Fibroblast of lung (primary cell): ENCODE results near the gene BCAS3. TPM values are rescaled to one million over a fixed set of nuclear protein-coding genes. Genes with fewer than 3 reads are reported as not detected.

Experiments used
- DNase-seq, 2 donors: peaks; one replicate each; pipeline versions ENCODE4 v3.0.0 to v3.0.0-alpha.2; 2010; ENCODE audit warnings: low read depth in 2 of 2
- H2AFZ ChIP-seq: 2 replicates; pipeline ENCODE4 v1.5.1; 2012; ENCODE audit warnings: low read length, control low read depth, inconsistent platforms
- H3K27ac ChIP-seq: 2 replicates; pipeline ENCODE4 v1.5.1; 2011; ENCODE audit warnings: low read length, control low read depth; ENCODE audit not compliant: insufficient read depth
- H3K27me3 ChIP-seq: 2 replicates; pipeline ENCODE4 v1.5.1; 2011; ENCODE audit warnings: mild to moderate bottlenecking, low read length; ENCODE audit not compliant: control insufficient read depth, insufficient read depth
- H3K36me3 ChIP-seq: 2 replicates; pipeline ENCODE4 v1.5.1; 2011; ENCODE audit warnings: low read length; ENCODE audit not compliant: control insufficient read depth, insufficient read depth
- H3K4me1 ChIP-seq: 2 replicates; pipeline ENCODE4 v1.5.1; 2011; ENCODE audit warnings: low read length; ENCODE audit not compliant: control insufficient read depth, insufficient read depth; ENCODE audit errors: extremely low read depth
- H3K4me2 ChIP-seq: 2 replicates; pipeline ENCODE4 v1.5.1; 2011; ENCODE audit warnings: low read length, control low read depth; ENCODE audit not compliant: insufficient read depth; ENCODE audit errors: extremely low read depth
- H3K4me3 ChIP-seq, 4 experiments: fragments of 200-600 bp in 1 of 4; sonication (generic) in 1 of 4; replicated peaks in 1 of 4; 2 replicates each; pipeline ENCODE4 v1.5.1; 2011 to 2016; ENCODE audit warnings: low read length in 4 of 4, low read depth in 3 of 4, mild to moderate bottlenecking in 3 of 4, control low read depth in 2 of 4, inconsistent platforms in 1 of 4, mixed read lengths in 1 of 4; ENCODE audit not compliant: insufficient read depth in 1 of 4; ENCODE audit errors: control extremely low read depth in 1 of 4
- H3K79me2 ChIP-seq: 2 replicates; pipeline ENCODE4 v1.5.1; 2012; ENCODE audit warnings: mild to moderate bottlenecking, low read length, inconsistent platforms; ENCODE audit not compliant: control insufficient read depth, insufficient read depth
- H3K9ac ChIP-seq: 2 replicates; pipeline ENCODE4 v1.5.1; 2011; ENCODE audit warnings: mild to moderate bottlenecking, low read length, control low read depth; ENCODE audit not compliant: insufficient read depth
- H3K9me3 ChIP-seq: 2 replicates; pipeline ENCODE4 v1.5.1; 2012; ENCODE audit warnings: low read depth, low read length; ENCODE audit not compliant: control insufficient read depth, insufficient read depth
- H4K20me1 ChIP-seq: 2 replicates; pipeline ENCODE4 v1.5.1; 2011; ENCODE audit warnings: low read length; ENCODE audit not compliant: control insufficient read depth, insufficient read depth; ENCODE audit errors: extremely low read depth
- CTCF ChIP-seq, 2 donors: IDR thresholded peaks in 1 of 2; conservative IDR thresholded peaks in 1 of 2; 1 replicate in 1 of 2; 2 replicates in 1 of 2; pipeline ENCODE4 v1.5.1; 2011 to 2012; ENCODE audit warnings: low read length in 2 of 2, control low read depth in 1 of 2, inconsistent platforms in 1 of 2, low read depth in 1 of 2, mild to moderate bottlenecking in 1 of 2
- EZH2 ChIP-seq: IDR thresholded peaks from 2 replicates; pipeline ENCODE4 v1.5.1; 2012; ENCODE audit warnings: low read length, control low read depth, mild to moderate bottlenecking; ENCODE audit errors: missing control alignments
- polyA plus RNA-seq, 2 donors: library from polyadenylated mRNA; depleted of rRNA in 1 of 2; stranded (reverse) in 1 of 2; unstranded in 1 of 2; fragments of >200 nt; gene quantifications; 2 replicates each; pipeline ENCODE4 v1.2.1, GENCODE V29; 2011 to 2012; ENCODE audit warnings: missing spikeins in 1 of 2
- total RNA-seq: library from RNA; depleted of rRNA; stranded (reverse); fragments of >200 nt; gene quantifications from 2 replicates; pipeline ENCODE4 v1.2.1, GENCODE V29; 2014

The BCAS3 gene
- total and polyA plus RNA-seq, 2 donors (not counting 1 experiment from before 2014, with no cell fraction given): 9.9 to 43.6 TPM

- Histone ChIP-seq H4K20me1 (no peaks in the 10 kb centered on the region), H3K79me2 (no peaks in the 10 kb centered on the region), H3K4me3 (no peak overlapping the region), H3K9ac (no peak overlapping the region), H3K9me3 (no peaks in the 10 kb centered on the region), H3K27me3 (no peaks in the 10 kb centered on the region), H3K4me1 (peaks cover 27% of the 10 kb centered on the region), H3K36me3 (no peaks in the 10 kb centered on the region), H3K27ac (no peak overlapping the region), H2AFZ (no peak overlapping the region), H3K4me2 (no peak overlapping the region)
- DNase-seq: no peak
- no peak for TF ChIP-seq CTCF (conservative IDR thresholded peaks at IDR 0.05 in 1 of 2, IDR thresholded peaks at IDR 0.05 in 1 of 2; ENCODE audit: low read depth in 1 of 2, low read length in 2 of 2)
- no peak for TF ChIP-seq EZH2
These were observed 605.4 kb downstream of the BCAS3 start for GRCh38 chr17:61283043-61283442.

GRCh38 chr17:61284174-61284573, 606.5 kb downstream of the BCAS3 start:
- DNase-seq: peak; percentile 57 to 91
- Histone ChIP-seq H4K20me1 (no peaks in the 10 kb centered on the region), H3K27ac (peak overlapping the region; percentile 83), H3K79me2 (no peaks in the 10 kb centered on the region), H3K36me3 (no peaks in the 10 kb centered on the region), H3K9me3 (no peaks in the 10 kb centered on the region), H2AFZ (no peak overlapping the region), H3K27me3 (no peaks in the 10 kb centered on the region), H3K4me3 (no peak overlapping the region), H3K4me1 (peaks cover 29% of the 10 kb centered on the region), H3K9ac (no peak overlapping the region), H3K4me2 (no peak overlapping the region)
- TF ChIP-seq CTCF (conservative IDR thresholded peaks at IDR 0.05 in 1 of 2, IDR thresholded peaks at IDR 0.05 in 1 of 2; ENCODE audit: low read depth in 1 of 2, low read length in 2 of 2): no peak
- TF ChIP-seq EZH2: no peak

GRCh38 chr17:61284746-61285145, 607.1 kb downstream of the BCAS3 start:
- H2AFZ ChIP-seq: no peak overlapping the region
- no peaks in the 10 kb centered on the region for H3K9me3 ChIP-seq
- no peak overlapping the region for H3K4me2 ChIP-seq
- no peaks in the 10 kb centered on the region for H3K36me3 ChIP-seq
- no peaks in the 10 kb centered on the region for H4K20me1 ChIP-seq
- no peak for TF ChIP-seq CTCF (conservative IDR thresholded peaks at IDR 0.05 in 1 of 2, IDR thresholded peaks at IDR 0.05 in 1 of 2; ENCODE audit: low read depth in 1 of 2, low read length in 2 of 2)
- no peak for TF ChIP-seq EZH2
- H3K4me3 ChIP-seq: no peak overlapping the region
- DNase-seq: no peak
- no peaks in the 10 kb centered on the region for H3K27me3 ChIP-seq
- H3K27ac ChIP-seq: peak overlapping the region; percentile 83
- peak overlapping the region; percentile 53 for H3K9ac ChIP-seq
- H3K4me1 ChIP-seq: peaks cover 28% of the 10 kb centered on the region
- H3K79me2 ChIP-seq: no peaks in the 10 kb centered on the region
